Cardiac muscle cell (in vitro differentiated cells and primary cell): ENCODE results near the gene PPP2R3C. TPM values are rescaled to one million over a fixed set of nuclear protein-coding genes. Genes with fewer than 3 reads are reported as not detected.

ENCODE experiments used
- DNase-seq, 2 donors: peaks; one replicate each; pipeline versions ENCODE4 v3.0.0 to v3.0.0-alpha.2; 2010 to 2017; ENCODE audit warnings: low read depth in 1 of 2, low spot score in 1 of 2
- H3K27ac ChIP-seq: fragments of 200-600 bp; sonication (generic); 2 replicates; pipeline ENCODE4 v1.5.1; 2016
- H3K27me3 ChIP-seq: fragments of 200-600 bp; sonication (generic); 2 replicates; pipeline ENCODE4 v1.6.0; 2016; ENCODE audit warnings: control low read depth
- H3K36me3 ChIP-seq: fragments of 200-600 bp; sonication (generic); 2 replicates; pipeline ENCODE4 v1.5.1; 2016; ENCODE audit warnings: control low read depth
- H3K4me1 ChIP-seq: fragments of 200-600 bp; sonication (generic); 2 replicates; pipeline ENCODE4 v1.8.1; 2017; ENCODE audit warnings: low read depth, mild to moderate bottlenecking, mixed run types
- H3K4me3 ChIP-seq: fragments of 200-600 bp; sonication (generic); 2 replicates; pipeline ENCODE4 v1.5.1; 2016; ENCODE audit warnings: mild to moderate bottlenecking
- H3K9me3 ChIP-seq: fragments of 200-600 bp; sonication (generic); 2 replicates; pipeline ENCODE4 v1.5.1; 2017; ENCODE audit warnings: low read depth, mild to moderate bottlenecking, control low read depth
- polyA plus RNA-seq: library from polyadenylated mRNA; unstranded; fragments of >200 nt; fragmentation: Nextera tagmentation; extraction: Ambion mirVana; gene quantifications from 2 replicates; pipeline ENCODE4 v1.2.1, GENCODE V29; 2016
- total RNA-seq: library from RNA; depleted of rRNA; stranded (reverse); fragments of >200 nt; gene quantifications from 2 replicates; pipeline ENCODE4 v1.2.3, GENCODE V29; 2016
- TF ChIP-seq, protein P1 (sequence below): IDR thresholded peaks from 2 replicates; pipeline ENCODE4 v1.5.1; 2012; ENCODE audit warnings: low read depth, mild to moderate bottlenecking, low read length

PPP2R3C gene
- total and polyA plus RNA-seq, 2 experiments from 2014 or later: 12.5 to 22.0 TPM

DNA sequence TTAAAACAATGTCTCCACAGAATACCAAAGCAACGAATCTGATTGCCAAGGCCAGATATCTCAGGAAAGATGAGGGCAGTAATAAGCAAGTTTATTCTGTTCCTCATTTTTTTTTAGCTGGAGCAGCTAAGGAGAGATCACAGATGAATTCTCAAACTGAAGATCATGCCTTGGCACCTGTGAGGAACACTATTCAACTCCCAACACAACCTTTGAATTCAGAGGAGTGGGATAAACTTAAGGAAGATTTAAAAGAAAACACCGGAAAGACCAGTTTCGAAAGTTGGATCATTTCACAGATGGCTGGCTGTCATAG is 1.6 kb upstream of the PPP2R3C start:
- TF ChIP-seq, protein P1, sequence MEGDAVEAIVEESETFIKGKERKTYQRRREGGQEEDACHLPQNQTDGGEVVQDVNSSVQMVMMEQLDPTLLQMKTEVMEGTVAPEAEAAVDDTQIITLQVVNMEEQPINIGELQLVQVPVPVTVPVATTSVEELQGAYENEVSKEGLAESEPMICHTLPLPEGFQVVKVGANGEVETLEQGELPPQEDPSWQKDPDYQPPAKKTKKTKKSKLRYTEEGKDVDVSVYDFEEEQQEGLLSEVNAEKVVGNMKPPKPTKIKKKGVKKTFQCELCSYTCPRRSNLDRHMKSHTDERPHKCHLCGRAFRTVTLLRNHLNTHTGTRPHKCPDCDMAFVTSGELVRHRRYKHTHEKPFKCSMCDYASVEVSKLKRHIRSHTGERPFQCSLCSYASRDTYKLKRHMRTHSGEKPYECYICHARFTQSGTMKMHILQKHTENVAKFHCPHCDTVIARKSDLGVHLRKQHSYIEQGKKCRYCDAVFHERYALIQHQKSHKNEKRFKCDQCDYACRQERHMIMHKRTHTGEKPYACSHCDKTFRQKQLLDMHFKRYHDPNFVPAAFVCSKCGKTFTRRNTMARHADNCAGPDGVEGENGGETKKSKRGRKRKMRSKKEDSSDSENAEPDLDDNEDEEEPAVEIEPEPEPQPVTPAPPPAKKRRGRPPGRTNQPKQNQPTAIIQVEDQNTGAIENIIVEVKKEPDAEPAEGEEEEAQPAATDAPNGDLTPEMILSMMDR: no peak
- Histone ChIP-seq H3K36me3 (no peaks in the 10 kb centered on the region), H3K4me3 (peak overlapping the region; percentile 89), H3K9me3 (no peaks in the 10 kb centered on the region), H3K27ac (peak overlapping the region; percentile 97), H3K4me1 (no peaks in the 10 kb centered on the region), H3K27me3 (no peaks in the 10 kb centered on the region)
- no peak for DNase-seq

DNA sequence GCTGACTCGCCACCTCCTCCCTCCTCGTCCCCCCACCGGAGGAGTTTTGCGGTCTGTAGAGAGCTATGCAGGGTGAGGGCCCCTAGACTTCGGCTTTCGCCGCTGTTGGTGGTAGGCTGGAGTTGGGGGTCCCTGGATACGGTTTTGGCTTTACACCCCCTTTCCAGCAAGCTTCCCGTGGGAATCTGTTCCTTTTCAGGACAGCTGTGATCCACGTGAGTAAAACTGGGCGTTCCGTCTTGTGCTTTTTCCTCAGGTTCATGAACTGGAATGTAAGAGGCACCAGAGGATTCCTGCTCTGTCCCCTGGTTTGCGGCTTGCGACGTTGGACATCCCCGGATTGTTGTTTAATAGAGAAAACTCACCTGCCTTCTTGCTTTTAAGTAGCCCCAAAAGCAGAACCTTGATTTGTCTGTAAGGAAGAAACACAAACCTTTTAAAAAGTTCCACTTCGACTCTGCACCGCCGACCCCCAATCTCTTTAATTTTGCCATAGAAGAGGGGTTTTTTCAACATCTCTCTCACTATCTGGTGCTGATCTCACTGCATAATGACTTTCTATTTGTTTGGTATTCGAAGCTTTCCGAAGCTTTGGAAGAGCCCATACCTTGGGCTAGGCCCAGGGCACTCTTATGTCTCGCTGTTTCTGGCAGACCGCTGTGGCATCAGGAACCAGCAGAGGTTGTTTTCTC is 1.1 kb upstream of the PPP2R3C start:
- Histone ChIP-seq H3K36me3 (no peaks in the 10 kb centered on the region), H3K4me3 (peak overlapping the region; percentile 89), H3K4me1 (no peaks in the 10 kb centered on the region), H3K27me3 (no peaks in the 10 kb centered on the region), H3K9me3 (no peaks in the 10 kb centered on the region), H3K27ac (peak overlapping the region; percentile 97)
- DNase-seq: peak in 1 of 2 donors; percentile 52
- TF ChIP-seq, protein P1: no peak

DNA sequence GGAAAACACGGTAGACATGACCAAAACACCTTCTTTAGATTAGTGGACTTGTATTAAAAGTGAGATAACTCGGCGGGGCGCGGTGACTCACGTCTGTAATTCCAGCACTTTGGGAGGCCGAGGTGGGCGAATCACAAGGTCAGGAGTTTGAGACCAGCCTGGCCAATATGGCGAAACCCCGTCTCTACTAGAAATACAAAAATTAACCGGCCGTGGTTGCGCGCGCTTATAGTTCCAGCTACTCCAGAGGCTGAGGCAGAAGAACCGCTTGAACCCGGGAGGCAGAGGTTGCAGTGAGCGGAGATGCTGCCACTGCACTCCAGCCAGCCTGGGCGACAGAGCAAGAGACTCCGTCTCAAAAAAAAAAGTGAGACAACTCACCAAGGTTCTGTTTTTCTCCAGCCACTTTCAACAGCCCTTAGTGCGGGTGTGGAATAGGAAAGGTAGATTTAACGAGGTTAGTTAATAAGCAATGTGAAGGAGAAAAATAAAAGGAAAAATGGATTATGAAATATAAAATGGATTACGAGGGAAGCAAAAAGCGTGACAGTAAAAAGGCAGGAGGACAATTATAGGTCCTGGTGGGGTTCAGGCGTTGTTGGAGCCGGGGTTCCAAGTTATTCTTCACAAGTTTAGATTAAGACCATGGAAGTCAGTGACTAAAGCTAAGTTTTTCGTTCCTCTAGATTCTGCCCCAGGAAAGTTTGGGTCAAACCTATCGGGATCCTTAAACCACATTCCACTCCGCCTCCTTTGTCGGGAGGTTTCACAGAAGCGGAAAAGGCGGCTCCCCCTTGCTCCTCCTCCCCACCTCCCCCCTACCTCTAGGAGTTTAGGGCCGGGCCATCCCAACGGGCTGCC is 534 bp downstream of the PPP2R3C start:
- peak overlapping the region; percentile 97 for H3K27ac ChIP-seq
- peak overlapping the region; percentile 89 for H3K4me3 ChIP-seq
- H3K36me3 ChIP-seq: no peaks in the 10 kb centered on the region
- peak in 1 of 2 donors; percentile 32 for DNase-seq
- no peaks in the 10 kb centered on the region for H3K27me3 ChIP-seq
- TF ChIP-seq, protein P1: no peak
- no peaks in the 10 kb centered on the region for H3K4me1 ChIP-seq
- H3K9me3 ChIP-seq: no peaks in the 10 kb centered on the region

DNA sequence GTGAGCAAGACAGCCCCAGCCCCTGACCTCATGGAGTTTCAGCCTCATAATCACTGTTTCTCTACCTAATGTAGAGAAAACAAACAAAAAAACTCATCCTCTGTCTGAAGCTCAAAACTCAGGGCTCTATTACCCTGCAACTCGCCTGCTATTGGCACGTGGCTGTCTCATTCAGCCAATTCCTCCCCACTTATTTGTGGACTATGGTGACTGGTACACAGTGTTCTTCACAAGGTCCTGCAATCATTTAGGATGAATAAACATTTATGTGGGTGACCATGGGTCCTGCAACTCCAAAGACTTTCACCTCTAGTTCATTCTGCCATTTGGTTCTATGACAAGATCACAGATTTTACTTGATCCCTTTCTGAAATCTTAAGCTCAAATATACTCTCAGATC is 4.7 kb downstream of the PPP2R3C start:
- TF ChIP-seq, protein P1: no peak
- H3K27ac ChIP-seq: no peak overlapping the region
- H3K4me1 ChIP-seq: no peaks in the 10 kb centered on the region
- H3K36me3 ChIP-seq: no peaks in the 10 kb centered on the region
- H3K27me3 ChIP-seq: no peaks in the 10 kb centered on the region
- no peak overlapping the region for H3K4me3 ChIP-seq
- H3K9me3 ChIP-seq: no peaks in the 10 kb centered on the region
- DNase-seq: no peak

DNA sequence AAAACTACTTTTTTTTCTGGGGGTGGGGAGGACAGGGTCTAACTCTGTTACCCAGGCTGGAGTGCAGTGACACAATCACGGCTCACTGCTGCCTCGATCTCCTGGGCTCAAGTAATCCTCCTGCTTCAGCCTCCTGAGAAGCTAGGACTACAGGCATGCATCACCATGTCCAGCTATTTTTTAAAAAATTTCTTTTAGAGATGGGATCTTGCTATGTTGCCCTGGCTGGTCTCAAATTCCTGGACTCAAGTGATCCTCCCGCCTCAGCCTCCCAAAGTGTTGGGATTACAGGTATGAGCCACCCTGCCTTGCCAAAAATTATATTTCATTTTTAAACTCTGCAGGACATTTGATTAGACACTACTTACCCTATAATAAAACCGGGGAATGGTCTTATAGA is 5.5 kb downstream of the PPP2R3C start:
- Histone ChIP-seq H3K4me3 (no peak overlapping the region), H3K36me3 (peaks cover 6% of the 10 kb centered on the region), H3K4me1 (no peaks in the 10 kb centered on the region), H3K27me3 (no peaks in the 10 kb centered on the region), H3K9me3 (no peaks in the 10 kb centered on the region), H3K27ac (no peak overlapping the region)
- TF ChIP-seq, protein P1: no peak
- DNase-seq: no peak
